OCI-LY1 (cell line): ENCODE measurements around the gene MSRB3.

ENCODE experiments used
- H2AFZ ChIP-seq: fragments of 200-600 bp; sonication (generic), shearing (Covaris generic); 2 replicates; pipeline ENCODE4 v1.6.0; 2014; ENCODE audit warnings: antibody characterized with exemption, mild to moderate bottlenecking, low read length
- H3F3A ChIP-seq: fragments of 200-600 bp; sonication (generic), shearing (Covaris generic); 2 replicates; pipeline ENCODE4 v1.6.0; 2014; ENCODE audit warnings: mild to moderate bottlenecking, antibody characterized with exemption, low read length, moderate library complexity; ENCODE audit not compliant: insufficient read depth
- H3K27ac ChIP-seq: fragments of 200-600 bp; sonication (generic); 2 replicates; pipeline ENCODE4 v1.5.1; 2014; ENCODE audit warnings: low read length, mixed run types, mild to moderate bottlenecking, low read depth; ENCODE audit not compliant: poor library complexity, severe bottlenecking
- H3K27me3 ChIP-seq: fragments of 200-600 bp; sonication (generic); 2 replicates; pipeline ENCODE4 v1.6.0; 2014; ENCODE audit warnings: antibody characterized with exemption, mild to moderate bottlenecking, low read length, moderate library complexity; ENCODE audit not compliant: insufficient read depth
- H3K36me3 ChIP-seq: fragments of 200-600 bp; sonication (generic); 2 replicates; pipeline ENCODE4 v1.6.1; 2014; ENCODE audit warnings: mild to moderate bottlenecking, antibody characterized with exemption, low read length, moderate library complexity, mixed read lengths; ENCODE audit not compliant: insufficient read depth
- H3K4me1 ChIP-seq: fragments of 200-600 bp; sonication (generic); 2 replicates; pipeline ENCODE4 v1.5.1; 2014; ENCODE audit warnings: mild to moderate bottlenecking, low read length, moderate library complexity; ENCODE audit not compliant: insufficient read depth, severe bottlenecking
- H3K4me2 ChIP-seq: fragments of 200-600 bp; sonication (generic), shearing (Covaris generic); 2 replicates; pipeline ENCODE4 v1.6.1; 2014; ENCODE audit warnings: low read length
- H3K4me3 ChIP-seq: fragments of 200-600 bp; sonication (generic); 2 replicates; pipeline ENCODE4 v1.5.1; 2014; ENCODE audit warnings: low read length, low read depth, mild to moderate bottlenecking, mixed read lengths; ENCODE audit not compliant: poor library complexity, severe bottlenecking
- H3K79me2 ChIP-seq: fragments of 200-600 bp; shearing (Covaris generic); 2 replicates; pipeline ENCODE4 v1.6.1; 2016; ENCODE audit warnings: mixed run types, low read length, mixed read lengths; ENCODE audit not compliant: insufficient read depth
- H3K9ac ChIP-seq: fragments of 200-600 bp; sonication (generic), shearing (Covaris generic); 2 replicates; pipeline ENCODE4 v1.6.1; 2014; ENCODE audit warnings: mild to moderate bottlenecking, low read length, mixed read lengths
- H3K9me2 ChIP-seq: fragments of 200-600 bp; sonication (generic), shearing (Covaris generic); 2 replicates; pipeline ENCODE4 v1.6.1; 2014; ENCODE audit warnings: low read depth, mild to moderate bottlenecking, low read length, mixed read lengths
- H3K9me3 ChIP-seq: fragments of 200-600 bp; shearing (Covaris generic); 2 replicates; pipeline ENCODE4 v1.6.1; 2014; ENCODE audit warnings: low read length, mixed read lengths
- H4K20me1 ChIP-seq: fragments of 200-600 bp; sonication (generic), shearing (Covaris generic); 2 replicates; pipeline ENCODE4 v1.6.0; 2016; ENCODE audit warnings: mild to moderate bottlenecking, low read length; ENCODE audit not compliant: insufficient read depth
- CTCF ChIP-seq: fragments of 200-600 bp; sonication (generic), shearing (Covaris generic); IDR thresholded peaks from 2 replicates; pipeline ENCODE4 v1.5.1; 2017; ENCODE audit warnings: mild to moderate bottlenecking, antibody characterized with exemption, low read length, moderate library complexity, mixed read lengths
- EZH2 ChIP-seq: fragments of 200-600 bp; sonication (generic), shearing (Covaris generic); IDR thresholded peaks from 2 replicates; pipeline ENCODE4 v1.8.0; 2017; ENCODE audit warnings: borderline replicate concordance, mixed run types, mild to moderate bottlenecking, antibody characterized with exemption, low read length, moderate library complexity, mixed read lengths

Gene MSRB3

DNA sequence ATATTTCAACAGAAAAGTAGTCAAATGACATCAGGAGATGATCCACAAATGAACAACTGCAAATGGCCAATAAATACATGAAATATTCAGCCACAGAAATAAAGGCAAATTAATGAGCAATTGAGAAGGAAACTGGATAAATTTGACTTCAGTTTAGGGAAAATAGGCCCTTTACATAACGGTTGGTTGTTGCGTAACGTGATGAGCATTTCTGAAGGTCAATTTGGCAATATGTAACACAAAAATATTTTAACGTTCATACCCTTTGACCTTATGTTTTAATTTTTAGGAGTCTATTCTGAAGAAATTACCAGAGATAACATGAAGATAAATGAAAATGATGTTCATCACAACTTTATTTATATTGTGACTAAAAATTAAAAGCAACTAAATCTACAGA lies 14.7 kb upstream of the MSRB3 start:
- H2AFZ ChIP-seq = no peak overlapping the region
- H3K4me2 ChIP-seq = no peak overlapping the region
- no peaks in the 10 kb centered on the region for H3F3A ChIP-seq
- H3K27ac ChIP-seq = no peak overlapping the region
- TF ChIP-seq EZH2 = no peak
- H3K79me2 ChIP-seq = no peaks in the 10 kb centered on the region
- H3K9ac ChIP-seq = no peak overlapping the region
- H3K27me3 ChIP-seq = no peaks in the 10 kb centered on the region
- no peaks in the 10 kb centered on the region for H3K9me2 ChIP-seq
- no peaks in the 10 kb centered on the region for H3K9me3 ChIP-seq
- H3K4me1 ChIP-seq = no peaks in the 10 kb centered on the region
- no peak overlapping the region for H3K4me3 ChIP-seq
- H3K36me3 ChIP-seq = no peaks in the 10 kb centered on the region
- H4K20me1 ChIP-seq = no peaks in the 10 kb centered on the region

GRCh38 chr12:65266408-65266807 lies 12.1 kb upstream of the MSRB3 start:
- H4K20me1 ChIP-seq = no peaks in the 10 kb centered on the region
- TF ChIP-seq CTCF = no peak
- H3K79me2 ChIP-seq = no peaks in the 10 kb centered on the region
- no peak overlapping the region for H2AFZ ChIP-seq
- no peaks in the 10 kb centered on the region for H3K9me3 ChIP-seq
- no peak overlapping the region for H3K4me3 ChIP-seq
- H3K9ac ChIP-seq = no peak overlapping the region
- H3K9me2 ChIP-seq = no peaks in the 10 kb centered on the region
- H3K36me3 ChIP-seq = no peaks in the 10 kb centered on the region
- H3F3A ChIP-seq = no peaks in the 10 kb centered on the region
- H3K27ac ChIP-seq = no peak overlapping the region
- no peaks in the 10 kb centered on the region for H3K4me1 ChIP-seq
- H3K27me3 ChIP-seq = no peaks in the 10 kb centered on the region
- H3K4me2 ChIP-seq = no peak overlapping the region

DNA sequence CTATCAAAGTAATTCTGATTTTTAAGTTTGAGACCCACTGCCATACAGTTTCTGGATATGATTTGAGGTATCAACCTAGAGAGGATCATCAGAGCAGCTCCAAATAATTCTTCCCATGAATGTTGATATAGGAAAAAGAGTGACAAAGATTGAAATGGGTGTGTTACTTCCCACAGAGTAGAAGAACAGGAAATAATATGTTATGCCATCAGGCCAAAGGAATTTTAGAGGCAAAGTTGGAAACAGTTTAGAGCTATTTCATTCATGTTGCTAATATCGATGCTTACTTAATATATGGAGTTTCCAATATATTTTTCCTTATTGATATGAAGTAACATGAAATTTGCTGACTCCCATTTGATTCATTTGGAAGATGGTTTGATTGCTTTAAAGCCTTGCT lies 8.9 kb upstream of the MSRB3 start:
- Histone ChIP-seq H3K9me2 (no peaks in the 10 kb centered on the region), H4K20me1 (no peaks in the 10 kb centered on the region), H3K9ac (no peak overlapping the region), H3K4me3 (no peak overlapping the region), H3K27me3 (no peaks in the 10 kb centered on the region), H3F3A (no peaks in the 10 kb centered on the region), H3K36me3 (no peaks in the 10 kb centered on the region), H3K4me2 (no peak overlapping the region), H3K79me2 (no peaks in the 10 kb centered on the region), H2AFZ (no peak overlapping the region), H3K27ac (no peak overlapping the region), H3K9me3 (no peaks in the 10 kb centered on the region), H3K4me1 (no peaks in the 10 kb centered on the region)
- no peak for TF ChIP-seq CTCF
- TF ChIP-seq EZH2 = no peak

- Histone ChIP-seq H3K4me2 (no peak overlapping the region), H3K79me2 (no peaks in the 10 kb centered on the region), H2AFZ (no peak overlapping the region), H3K4me3 (no peak overlapping the region), H3K9me2 (no peaks in the 10 kb centered on the region), H3F3A (no peaks in the 10 kb centered on the region), H3K9me3 (no peaks in the 10 kb centered on the region), H3K4me1 (no peaks in the 10 kb centered on the region), H3K9ac (no peak overlapping the region), H3K27ac (no peak overlapping the region), H3K36me3 (no peaks in the 10 kb centered on the region), H4K20me1 (no peaks in the 10 kb centered on the region), H3K27me3 (peaks cover 3% of the 10 kb centered on the region; the same call in 1 of the 2 replicates)
- TF ChIP-seq CTCF (no peak), EZH2 (no peak)
These were observed 3.7 kb upstream of the MSRB3 start for GRCh38 chr12:65274602-65275272.
